Parathyroid adenoma (tissue), 2 donors: Measurements from ENCODE around the gene DUOXA1.
A peak's percentile ranks its signal among the peaks of the same experiment; 100 is the strongest.

Experiments used
- H2AFZ ChIP-seq: fragments of 300-600 bp; sonication (generic); one replicate; pipeline ENCODE4 v1.7.0; 2017; ENCODE audit warnings: antibody characterized with exemption, mild to moderate bottlenecking
- H3K27ac ChIP-seq: fragments of 300-600 bp; sonication (generic); one replicate; pipeline ENCODE4 v1.7.0; 2017
- H3K27me3 ChIP-seq: fragments of 300-600 bp; sonication (generic); one replicate; pipeline ENCODE4 v1.7.0; 2017; ENCODE audit warnings: low read length; ENCODE audit not compliant: control insufficient read depth, insufficient read depth
- H3K36me3 ChIP-seq: fragments of 300-600 bp; sonication (generic); one replicate; pipeline ENCODE4 v1.7.0; 2017; ENCODE audit warnings: low read length; ENCODE audit not compliant: control insufficient read depth, insufficient read depth
- H3K4me1 ChIP-seq: fragments of 300-600 bp; sonication (generic); one replicate; pipeline ENCODE4 v1.7.0; 2017; ENCODE audit warnings: control low read depth
- H3K4me2 ChIP-seq: fragments of 300-600 bp; sonication (generic); one replicate; pipeline ENCODE4 v1.7.0; 2017; ENCODE audit warnings: low read length
- H3K4me3 ChIP-seq: fragments of 300-600 bp; sonication (generic); one replicate; pipeline ENCODE4 v1.7.0; 2017; ENCODE audit warnings: low read depth, low read length
- H3K79me2 ChIP-seq: fragments of 300-600 bp; sonication (generic); one replicate; pipeline ENCODE4 v1.7.0; 2017; ENCODE audit warnings: control low read depth
- H3K9ac ChIP-seq: fragments of 300-600 bp; sonication (generic); one replicate; pipeline ENCODE4 v1.7.0; 2017; ENCODE audit warnings: mild to moderate bottlenecking
- H3K9me3 ChIP-seq: fragments of 300-600 bp; sonication (generic); one replicate; pipeline ENCODE4 v1.7.0; 2017; ENCODE audit warnings: low read length; ENCODE audit not compliant: control insufficient read depth
- TF ChIP-seq, protein P1 (sequence below): fragments of 300-600 bp; sonication (generic); IDR thresholded peaks from one replicate; pipeline ENCODE4 v1.7.0; 2017; ENCODE audit warnings: antibody characterized with exemption, mild to moderate bottlenecking
- donor health status: primary hyperparathyroidism.

Gene DUOXA1

DNA sequence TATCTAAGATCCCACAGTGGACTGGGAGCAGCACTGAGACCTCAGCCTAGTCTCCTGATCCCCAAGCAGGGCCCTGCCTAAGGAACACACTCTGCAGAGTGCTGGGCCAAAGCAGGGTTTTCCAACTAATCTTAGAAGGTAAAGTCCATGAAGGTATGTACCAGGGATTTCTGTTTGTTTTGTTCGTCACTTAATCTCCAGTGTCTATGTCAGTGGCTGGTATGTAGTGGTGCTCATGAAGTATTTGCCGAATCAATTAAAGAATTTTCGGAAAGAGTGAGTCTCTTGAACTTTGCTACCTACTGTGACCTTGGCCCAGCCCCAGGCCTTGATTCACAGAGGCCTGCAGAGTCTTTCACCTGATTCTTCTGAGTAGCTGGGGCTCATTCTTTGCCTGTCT is 1.8 kb upstream of the DUOXA1 start:
- Histone ChIP-seq H3K9me3 (no peaks in the 10 kb centered on the region), H3K27me3 (no peaks in the 10 kb centered on the region), H3K36me3 (no peaks in the 10 kb centered on the region), H3K9ac (no peak overlapping the region), H3K4me3 (no peak overlapping the region), H3K27ac (no peak overlapping the region), H3K4me2 (no peak overlapping the region), H3K79me2 (no peaks in the 10 kb centered on the region), H2AFZ (no peak overlapping the region), H3K4me1 (no peaks in the 10 kb centered on the region)
- TF ChIP-seq, protein P1, sequence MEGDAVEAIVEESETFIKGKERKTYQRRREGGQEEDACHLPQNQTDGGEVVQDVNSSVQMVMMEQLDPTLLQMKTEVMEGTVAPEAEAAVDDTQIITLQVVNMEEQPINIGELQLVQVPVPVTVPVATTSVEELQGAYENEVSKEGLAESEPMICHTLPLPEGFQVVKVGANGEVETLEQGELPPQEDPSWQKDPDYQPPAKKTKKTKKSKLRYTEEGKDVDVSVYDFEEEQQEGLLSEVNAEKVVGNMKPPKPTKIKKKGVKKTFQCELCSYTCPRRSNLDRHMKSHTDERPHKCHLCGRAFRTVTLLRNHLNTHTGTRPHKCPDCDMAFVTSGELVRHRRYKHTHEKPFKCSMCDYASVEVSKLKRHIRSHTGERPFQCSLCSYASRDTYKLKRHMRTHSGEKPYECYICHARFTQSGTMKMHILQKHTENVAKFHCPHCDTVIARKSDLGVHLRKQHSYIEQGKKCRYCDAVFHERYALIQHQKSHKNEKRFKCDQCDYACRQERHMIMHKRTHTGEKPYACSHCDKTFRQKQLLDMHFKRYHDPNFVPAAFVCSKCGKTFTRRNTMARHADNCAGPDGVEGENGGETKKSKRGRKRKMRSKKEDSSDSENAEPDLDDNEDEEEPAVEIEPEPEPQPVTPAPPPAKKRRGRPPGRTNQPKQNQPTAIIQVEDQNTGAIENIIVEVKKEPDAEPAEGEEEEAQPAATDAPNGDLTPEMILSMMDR, result no peak

DNA sequence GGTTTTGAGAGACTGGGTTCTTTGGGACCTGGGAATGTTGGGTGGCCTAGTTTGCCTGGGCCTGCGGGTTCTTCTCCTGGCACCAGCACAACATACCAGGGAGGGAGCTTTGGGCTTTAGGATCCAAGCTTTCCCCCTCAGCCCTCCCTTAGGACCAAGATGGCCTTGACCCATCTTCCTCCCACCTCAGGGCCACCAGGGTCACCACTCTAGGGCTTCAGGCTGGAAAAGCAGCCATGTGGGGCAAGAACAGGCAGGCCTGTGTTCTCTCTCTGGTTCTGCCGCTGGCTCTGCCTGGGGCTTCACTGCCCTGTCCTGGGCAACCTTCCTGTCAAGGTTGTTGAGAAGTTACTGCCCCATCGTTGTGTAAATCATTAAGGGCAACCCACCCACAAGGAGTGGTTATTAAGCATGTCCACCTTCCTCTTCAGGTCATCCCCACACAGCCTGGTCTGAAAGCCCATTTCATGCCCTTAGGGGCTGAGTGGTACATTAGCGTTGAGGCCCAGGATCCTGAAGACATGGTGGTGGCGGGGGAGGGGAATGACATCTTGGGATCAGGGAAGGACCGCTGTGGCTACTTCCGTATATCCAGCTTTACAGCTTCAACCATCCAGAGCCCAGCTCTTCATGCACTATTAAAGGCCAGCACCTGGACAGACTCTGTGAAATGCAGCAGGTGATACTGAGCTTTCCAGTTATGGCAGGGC is 767 bp upstream of the DUOXA1 start:
- Histone ChIP-seq H3K27ac (no peak overlapping the region), H3K4me2 (peak overlapping the region; percentile 59), H3K4me1 (no peaks in the 10 kb centered on the region)

DNA sequence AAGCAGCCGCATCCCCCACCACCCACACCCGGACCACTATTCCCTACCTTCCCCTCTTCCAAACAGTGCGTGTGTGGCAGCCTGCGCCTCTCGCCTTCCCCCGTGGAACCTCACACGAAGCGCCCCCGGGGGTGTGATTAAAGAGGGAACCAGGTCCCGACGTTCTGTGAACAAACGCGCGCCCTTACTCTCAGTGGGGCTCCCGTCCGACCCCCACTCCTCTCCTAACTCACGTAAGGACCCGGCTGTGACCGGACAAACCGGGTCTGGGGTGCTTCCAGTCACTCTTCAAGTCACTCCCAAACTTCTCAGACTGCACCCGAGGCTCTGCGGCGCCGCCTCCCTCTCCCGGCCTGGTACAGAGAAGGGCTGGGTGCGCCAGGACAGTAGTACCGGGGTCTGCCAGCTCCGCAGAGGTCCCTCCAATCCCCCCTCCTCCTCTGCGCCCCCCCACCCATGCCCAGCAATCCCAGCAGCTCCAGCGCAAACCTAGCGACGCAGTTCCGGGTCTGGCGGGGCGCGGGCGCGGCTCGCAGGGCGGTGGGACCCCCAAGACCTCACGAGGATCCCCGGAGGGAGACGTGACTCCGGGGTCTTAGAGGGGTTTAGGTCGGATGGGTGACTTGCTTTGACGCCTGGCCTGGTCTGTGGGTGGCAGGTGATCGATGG is 574 bp downstream of the DUOXA1 start:
- H3K36me3 ChIP-seq, result no peaks in the 10 kb centered on the region
- no peak overlapping the region for H3K4me3 ChIP-seq
- no peak overlapping the region for H3K27ac ChIP-seq
- H2AFZ ChIP-seq, result no peak overlapping the region
- H3K79me2 ChIP-seq, result no peaks in the 10 kb centered on the region
- no peak overlapping the region for H3K9ac ChIP-seq
- TF ChIP-seq, protein P1, result no peak
- no peak overlapping the region for H3K4me2 ChIP-seq
- no peaks in the 10 kb centered on the region for H3K9me3 ChIP-seq
- no peaks in the 10 kb centered on the region for H3K4me1 ChIP-seq
- H3K27me3 ChIP-seq, result no peaks in the 10 kb centered on the region

More for the DNA sequence above, 767 bp upstream of the DUOXA1 start:
- Histone ChIP-seq H3K9me3 (no peaks in the 10 kb centered on the region), H3K79me2 (no peaks in the 10 kb centered on the region), H3K27me3 (no peaks in the 10 kb centered on the region), H3K4me3 (peak overlapping the region; percentile 6), H3K36me3 (no peaks in the 10 kb centered on the region), H2AFZ (peak overlapping the region; percentile 62), H3K9ac (no peak overlapping the region)
- TF ChIP-seq, protein P1, result no peak

DNA sequence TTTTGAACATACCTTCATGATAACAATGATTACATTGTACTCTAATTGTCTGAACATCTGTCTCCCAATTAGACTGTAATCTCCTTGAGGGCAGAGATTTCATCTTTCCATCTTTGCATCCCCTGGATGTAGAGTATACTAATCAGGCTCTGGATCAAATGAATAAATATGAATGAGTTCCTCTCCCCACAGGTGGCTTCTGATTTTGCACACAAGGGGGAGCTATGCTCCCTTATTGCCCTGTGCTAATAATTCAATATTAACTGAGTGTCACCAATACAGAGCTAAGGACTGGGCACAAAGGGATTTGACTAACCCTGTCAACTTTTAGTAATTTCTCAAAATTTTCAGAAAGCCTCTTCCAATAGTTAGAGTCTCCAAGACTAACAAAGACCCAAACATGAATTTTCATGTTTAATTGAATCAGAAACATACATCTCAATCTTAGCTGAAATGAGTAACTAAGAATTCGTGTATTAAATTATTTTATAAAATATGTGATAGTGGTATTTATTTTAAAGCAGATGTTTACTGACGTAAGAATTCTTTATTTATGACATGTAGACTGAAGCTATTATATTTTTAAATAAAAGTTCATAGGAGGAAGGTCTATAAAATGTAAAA is 3.0 kb downstream of the DUOXA1 start:
- H3K4me3 ChIP-seq, result no peak overlapping the region
- TF ChIP-seq, protein P1, result peak; percentile 36

More for the DNA sequence above, 3.0 kb downstream of the DUOXA1 start:
- no peak overlapping the region for H3K4me2 ChIP-seq
- H2AFZ ChIP-seq, result no peak overlapping the region
- H3K27ac ChIP-seq, result no peak overlapping the region
- no peak overlapping the region for H3K9ac ChIP-seq
- H3K4me1 ChIP-seq, result no peaks in the 10 kb centered on the region
- H3K9me3 ChIP-seq, result no peaks in the 10 kb centered on the region
- H3K36me3 ChIP-seq, result no peaks in the 10 kb centered on the region
- no peaks in the 10 kb centered on the region for H3K79me2 ChIP-seq
- H3K27me3 ChIP-seq, result no peaks in the 10 kb centered on the region
